HG03175 (cell line): Measurements from ENCODE around the gene ELMO1.

Source experiments
- ATAC-seq: cut with Tn5 transposase; IDR thresholded peaks from one replicate; pipeline ENCODE4 v1.9.1; 2021; ENCODE audit warnings: mild to moderate bottlenecking, moderate library complexity; ENCODE audit not compliant: unreplicated experiment

Gene ELMO1

DNA sequence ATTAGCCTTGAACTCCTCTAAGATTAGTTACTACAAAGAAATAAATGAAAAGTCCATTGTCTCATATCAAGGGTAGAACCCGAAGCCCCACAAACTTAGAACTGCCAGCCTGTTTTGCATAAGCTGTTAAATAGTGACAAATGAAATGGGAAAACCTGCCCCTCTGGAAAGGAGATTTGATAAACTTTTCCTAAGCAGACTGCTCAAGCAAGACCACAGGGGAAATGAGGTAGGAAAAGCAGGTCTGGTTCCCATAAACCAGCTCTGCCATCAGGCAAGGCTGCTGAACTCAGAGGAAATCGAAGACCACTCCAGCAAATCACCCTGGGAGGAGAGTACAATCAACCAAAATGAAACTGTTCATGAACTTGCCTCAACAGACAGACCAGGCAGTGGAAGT is 542.8 kb downstream of the ELMO1 start:
- no peak for ATAC-seq

GRCh38 chr7:36904802-36905201 is 543.9 kb downstream of the ELMO1 start:
- ATAC-seq: no peak

- no peak for ATAC-seq
Measured at GRCh38 chr7:36904101-36904500, 544.6 kb downstream of the ELMO1 start.

- no peak for ATAC-seq
Measured at GRCh38 chr7:36900988-36901710, 547.5 kb downstream of the ELMO1 start.

DNA sequence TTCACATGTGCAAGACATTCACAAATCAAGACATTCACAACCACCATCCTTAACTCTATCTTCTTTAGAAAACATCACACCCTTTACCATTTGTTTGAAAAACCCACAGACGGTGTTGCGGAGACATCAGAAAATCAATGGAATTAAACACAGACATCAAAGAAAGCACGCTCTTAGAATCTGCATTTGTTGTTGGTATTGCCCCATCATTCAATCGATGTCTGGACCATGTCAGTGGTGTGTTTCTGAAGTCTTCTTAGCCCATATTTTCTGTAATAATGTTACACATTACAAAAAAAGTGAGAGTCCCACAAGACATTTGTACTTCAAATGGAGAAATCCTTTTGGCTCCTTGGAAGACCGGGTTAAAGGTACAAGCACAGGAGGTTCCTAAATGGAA is 550.5 kb downstream of the ELMO1 start:
- no peak for ATAC-seq

DNA sequence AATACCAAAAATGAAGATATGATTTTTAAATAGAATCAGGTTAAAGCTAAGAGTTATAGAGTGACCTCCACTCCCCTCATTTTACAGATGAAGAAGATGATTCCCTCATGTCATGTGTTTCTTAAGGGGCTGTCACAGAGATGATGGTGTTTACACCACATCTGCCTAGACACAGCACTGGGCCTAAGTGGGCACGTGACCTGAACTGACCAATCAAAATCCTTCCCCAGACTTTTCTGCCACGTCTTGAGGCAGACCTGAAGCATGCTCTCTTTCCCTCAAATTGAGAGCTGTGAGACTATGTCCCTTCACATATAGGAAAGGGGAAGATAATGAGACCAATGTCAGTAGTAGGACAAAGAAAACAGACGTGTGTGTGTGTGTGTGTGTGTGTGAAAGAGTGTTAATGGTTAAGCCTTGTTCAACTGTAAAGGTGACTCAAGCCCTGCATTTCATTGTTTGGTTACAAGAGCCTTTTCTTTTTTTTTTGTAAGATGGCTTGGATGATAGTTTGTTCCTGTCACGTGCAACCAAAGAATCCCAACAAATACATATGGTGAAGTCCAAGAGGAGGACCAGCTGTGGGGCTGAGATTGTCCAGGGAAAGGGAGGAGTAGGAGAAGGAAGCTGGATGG is 551.6 kb downstream of the ELMO1 start:
- ATAC-seq: no peak

- ATAC-seq: no peak
Measured at GRCh38 chr7:36896418-36896817, 552.2 kb downstream of the ELMO1 start.

GRCh38 chr7:36895192-36895591 is 553.5 kb downstream of the ELMO1 start:
- no peak for ATAC-seq

GRCh38 chr7:36894190-36894589 is 554.5 kb downstream of the ELMO1 start:
- ATAC-seq: no peak

DNA sequence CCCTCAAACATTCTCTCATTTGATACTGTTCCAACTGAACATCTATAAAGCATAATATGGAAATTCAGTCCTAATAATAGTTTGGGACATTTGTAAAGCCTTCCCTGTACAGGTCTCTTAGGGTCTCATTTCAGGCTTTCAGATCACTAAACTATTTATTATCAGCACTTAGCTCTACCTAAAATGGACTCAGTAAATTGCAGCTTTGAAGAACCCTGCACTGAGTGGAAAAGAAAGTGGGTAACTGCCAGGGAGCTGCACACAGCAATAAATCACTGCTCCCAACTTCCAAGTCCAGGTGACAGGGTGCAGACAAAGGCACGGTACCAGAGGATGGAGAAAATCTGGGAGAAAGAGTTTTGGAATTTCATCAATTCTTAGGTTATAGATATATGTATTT is 559.5 kb downstream of the ELMO1 start:
- ATAC-seq: no peak

- ATAC-seq: no peak
Measured at GRCh38 chr7:36887969-36888368, 560.7 kb downstream of the ELMO1 start.

DNA sequence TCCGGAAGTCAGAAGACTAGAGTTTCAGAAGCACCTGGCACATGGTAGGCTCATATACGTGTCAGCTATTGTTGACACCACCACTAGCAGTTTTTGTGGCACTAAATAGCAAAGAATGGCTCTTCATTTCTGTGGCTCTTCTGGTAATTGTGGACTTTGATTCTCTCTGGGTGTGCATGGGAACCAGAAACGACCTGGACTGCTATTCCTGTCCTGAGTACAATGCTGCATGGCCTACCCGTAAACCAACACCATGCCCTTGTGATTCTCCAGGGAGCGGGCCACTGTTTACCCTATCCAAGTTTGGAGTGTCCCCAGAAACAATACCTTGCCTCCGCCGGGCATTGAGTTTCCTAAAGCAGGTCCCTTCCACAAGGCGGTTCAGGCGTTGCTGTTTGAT is 561.4 kb downstream of the ELMO1 start:
- ATAC-seq: no peak

DNA sequence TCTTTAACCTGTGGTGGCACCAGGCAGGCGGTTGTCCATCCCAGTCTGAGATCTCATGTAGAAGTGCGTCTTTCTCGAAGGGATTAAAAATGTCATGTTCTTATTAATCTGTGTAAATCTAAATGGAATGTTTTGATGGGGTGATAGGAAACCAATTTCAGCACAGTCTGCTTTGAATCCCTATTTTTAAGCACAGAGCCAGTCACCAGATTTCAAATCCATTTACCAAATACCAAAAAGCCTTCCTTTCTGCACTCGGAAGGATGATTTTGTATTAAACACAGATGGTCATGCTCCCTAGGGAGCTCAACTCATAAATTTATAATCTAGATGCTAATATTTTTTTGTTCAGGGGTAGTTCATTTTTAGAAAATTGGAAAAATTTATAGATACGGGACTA is 563.8 kb downstream of the ELMO1 start:
- no peak for ATAC-seq

DNA sequence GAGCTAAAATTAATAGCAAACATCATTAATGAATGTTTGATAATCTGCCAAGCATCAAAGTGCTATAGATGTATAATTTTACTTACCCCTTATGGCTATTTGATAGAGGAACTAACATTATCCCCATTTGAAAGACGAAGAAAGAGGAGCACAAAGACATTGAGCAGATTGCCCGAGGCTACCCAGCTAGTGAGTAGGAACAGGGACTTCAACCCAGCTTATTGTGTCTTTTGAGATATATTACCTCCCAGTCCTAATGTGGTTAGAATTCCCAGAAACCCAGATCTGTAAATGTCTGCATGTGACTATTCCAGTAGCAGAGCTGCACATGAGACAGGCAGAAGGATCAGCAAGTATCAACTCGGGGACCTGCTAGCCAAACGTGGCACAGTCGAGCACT is 564.3 kb downstream of the ELMO1 start:
- ATAC-seq: no peak

- no peak for ATAC-seq
Measured at GRCh38 chr7:36881233-36881874, 567.3 kb downstream of the ELMO1 start.

GRCh38 chr7:36880108-36880507 is 568.6 kb downstream of the ELMO1 start:
- ATAC-seq: no peak

GRCh38 chr7:36879021-36879420 is 569.6 kb downstream of the ELMO1 start:
- ATAC-seq: no peak

GRCh38 chr7:36878288-36878687 is 570.4 kb downstream of the ELMO1 start:
- ATAC-seq: no peak

DNA sequence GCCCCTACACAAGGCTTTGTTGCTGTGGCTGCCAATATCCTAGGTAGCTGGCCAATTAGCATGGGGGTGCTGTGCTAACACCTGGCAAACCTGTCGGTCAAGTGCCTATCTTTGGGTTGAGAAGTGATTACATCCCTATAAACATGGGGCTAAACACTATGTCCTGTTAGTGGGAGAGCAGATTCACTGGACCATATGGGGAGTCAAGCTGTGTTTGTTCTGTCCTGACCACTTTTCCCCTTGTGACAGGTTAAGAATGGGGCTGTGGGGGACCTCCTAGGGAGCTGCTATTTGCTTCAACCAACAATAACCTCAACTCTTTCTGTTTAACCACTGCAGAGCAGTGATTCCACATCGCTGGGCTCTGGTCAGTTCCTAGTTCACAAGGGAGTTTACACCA is 572.9 kb downstream of the ELMO1 start:
- ATAC-seq: no peak

GRCh38 chr7:36874041-36874440 is 574.6 kb downstream of the ELMO1 start:
- ATAC-seq: no peak

DNA sequence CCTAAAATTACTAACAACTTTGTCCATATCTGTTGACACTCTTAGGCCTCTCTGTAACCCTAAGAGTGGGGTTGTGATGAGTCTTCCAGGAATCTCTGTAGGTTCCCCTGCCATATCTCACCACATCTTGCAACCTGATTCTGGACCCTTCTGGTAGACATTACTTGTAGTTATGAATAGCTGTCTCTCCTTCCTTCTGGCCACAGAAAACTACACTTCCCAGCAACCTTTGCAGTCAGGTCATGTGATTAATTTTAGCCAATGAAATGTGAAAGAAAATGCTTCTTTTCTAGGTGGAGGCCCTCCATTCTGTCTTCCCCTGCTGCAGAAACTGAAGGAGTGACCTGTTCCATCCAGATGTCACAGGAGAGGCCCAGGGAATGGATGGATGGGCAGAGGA is 576.8 kb downstream of the ELMO1 start:
- ATAC-seq: no peak

GRCh38 chr7:36871355-36871738 is 577.3 kb downstream of the ELMO1 start:
- no peak for ATAC-seq
